Keratinocyte (primary cell): ENCODE measurements around the gene VIT.

Source experiments
- CTCF ChIP-seq, 3 experiments: IDR thresholded peaks in 1 of 3; conservative IDR thresholded peaks in 1 of 3; optimal IDR thresholded peaks in 1 of 3; 2 replicates in 2 of 3; 3 replicates in 1 of 3; pipeline versions ENCODE3 to v1.5.1; 2011; ENCODE audit warnings: low read length in 3 of 3, mild to moderate bottlenecking in 3 of 3, moderate library complexity in 2 of 3, control low read depth in 1 of 3, inconsistent platforms in 1 of 3; ENCODE audit not compliant: insufficient read depth in 2 of 3; ENCODE audit errors: extremely low read depth in 1 of 3
- EZH2 ChIP-seq: IDR thresholded peaks from one replicate; pipeline ENCODE4 v1.6.1; 2012; ENCODE audit warnings: inconsistent platforms, mild to moderate bottlenecking, low read length, moderate library complexity

- TF ChIP-seq CTCF (optimal IDR thresholded peaks at IDR 0.05 in 1 of 3, IDR thresholded peaks at IDR 0.05 in 1 of 3, conservative IDR thresholded peaks at IDR 0.05 in 1 of 3; ENCODE audit: extremely low read depth in 1 of 3, insufficient read depth in 2 of 3, low read length in 3 of 3) (no peak), EZH2 (no peak)
These were observed 25.5 kb upstream of the VIT start for GRCh38 chr2:36670881-36671595.
